Adrenal gland (tissue), 12 donors: Measurements from ENCODE around the gene PHKA1. TPM values are rescaled to one million over a fixed set of nuclear protein-coding genes. Genes with fewer than 3 reads are reported as not detected.

ENCODE experiments used
- DNase-seq, 7 donors: peaks; one replicate each; pipeline ENCODE4 v3.0.0-alpha.2; 2019 to 2020
- H3K27ac ChIP-seq, 5 donors: fragments of 200-600 bp; sonication (generic) in 4 of 5; 1 replicate in 3 of 5; 2 replicates in 2 of 5; pipeline versions ENCODE4 v1.5.1 to v1.8.0; 2016 to 2020; ENCODE audit warnings: mild to moderate bottlenecking in 1 of 5
- H3K27me3 ChIP-seq: fragments of 200-600 bp; 2 replicates; pipeline ENCODE4 v1.8.0; 2021
- H3K36me3 ChIP-seq, 2 donors: fragments of 200-600 bp; replicated peaks in 1 of 2; 1 replicate in 1 of 2; 2 replicates in 1 of 2; pipeline versions ENCODE4 v1.5.1 to v1.8.0; 2018 to 2022
- H3K4me1 ChIP-seq, 2 donors: fragments of 200-600 bp; replicated peaks in 1 of 2; 1 replicate in 1 of 2; 2 replicates in 1 of 2; pipeline versions ENCODE4 v1.5.1 to v1.8.0; 2018 to 2021
- H3K4me3 ChIP-seq, 4 donors: fragments of 200-600 bp; sonication (generic) in 3 of 4; one replicate each; pipeline ENCODE4 v1.5.1; 2016 to 2018
- H3K9me3 ChIP-seq, 3 donors: fragments of 200-600 bp; sonication (generic) in 1 of 3; replicated peaks in 1 of 3; 1 replicate in 2 of 3; 2 replicates in 1 of 3; pipeline versions ENCODE4 v1.5.1 to v1.8.0; 2016 to 2021
- CTCF ChIP-seq, 6 experiments: fragments of 450-650 bp in 4 of 6; fragments of 200-600 bp in 2 of 6; sonication (generic) in 1 of 6; IDR thresholded peaks; 1 replicate in 5 of 6; 2 replicates in 1 of 6; pipeline versions ENCODE4 v1.5.1 to v1.8.0; 2016 to 2021; ENCODE audit warnings: antibody characterized with exemption in 6 of 6, mild to moderate bottlenecking in 2 of 6, moderate library complexity in 1 of 6
- POLR2A ChIP-seq, 2 donors: fragments of 450-650 bp; IDR thresholded peaks; one replicate each; pipeline ENCODE4 v1.6.1; 2017; ENCODE audit warnings: antibody characterized with exemption in 2 of 2, mild to moderate bottlenecking in 2 of 2, moderate library complexity in 1 of 2
- WGBS, 4 donors: extraction: QIAGEN DNeasy Blood & Tissue Kit in 2 of 4; methylation state at CpG; one replicate each; pipeline versions ENCODE4 v1.1.5 to v1.1.7; 2013 to 2017; 5-methylcytosine and 5-hydroxymethylcytosine counted together
- intact Hi-C, 2 donors: fragments of 100-400 bp; cut with DNase I; formaldehyde crosslinking; loops; one replicate each; pipeline versions ENCODE4 v1.14.1 to v1.15.0; 2022 to 2023
- polyA plus RNA-seq, 3 donors: library from polyadenylated mRNA; stranded (reverse); fragments of 200-250 nt in 2 of 3; fragments of 350-450 nt in 1 of 3; fragmentation: Illumina TruSeq in 1 of 3; extraction: RNeasy Lipid Tissue Mini Kit (QIAGEN cat#74804) in 1 of 3; gene quantifications; one replicate each; pipeline ENCODE4 v1.2.3, GENCODE V29; 2013 to 2014
- total RNA-seq, 9 donors: library from RNA; depleted of rRNA in 4 of 9; stranded (reverse); fragments of >200 nt in 4 of 9; fragments of 120-200 nt in 1 of 9; fragmentation: NEBNext Ultra II Directional in 1 of 9; extraction: Animal tissue kit (Norgen Biotek cat#: 25700) in 1 of 9; gene quantifications; one replicate each; pipeline versions ENCODE4 v1.1.0 to v1.2.4, GENCODE V29; 2013 to 2023
- donor health status: healthy with polysubstance abuse.
- donor health status: Bipolar disorder and iron deficiency.
- donor health status: DM: yes; HTN: yes; CAD: no.
- donor health status: DM: no; HTN: no; CAD: no.
- donor health status: DM: no; HTN: no; CAD: no.
- donor health status: DM: yes; HTN: yes; CAD: no.

PHKA1 gene
- total and polyA plus RNA-seq, 12 donors = 11.8 to 46.4 (median 32.5) TPM

- no peak for TF ChIP-seq CTCF (IDR thresholded peaks at IDR 0.05)
- no peak for TF ChIP-seq POLR2A (IDR thresholded peaks at IDR 0.05)
- Histone ChIP-seq H3K9me3 (no peaks in the 10 kb centered on the region), H3K36me3 (no peaks in the 10 kb centered on the region), H3K4me1 (no peaks in the 10 kb centered on the region), H3K4me3 (no peak overlapping the region), H3K27ac (no peak overlapping the region), H3K27me3 (no peaks in the 10 kb centered on the region)
- no peak for DNase-seq
- intact Hi-C loops = no loop called here
These were observed 47.7 kb downstream of the PHKA1 start for GRCh38 chrX:72666451-72666850.

- no peak overlapping the region for H3K4me3 ChIP-seq
- DNase-seq = no peak
- no peaks in the 10 kb centered on the region for H3K4me1 ChIP-seq
- H3K27ac ChIP-seq = no peak overlapping the region
- intact Hi-C loops = no loop called here
- no peaks in the 10 kb centered on the region for H3K36me3 ChIP-seq
- no peaks in the 10 kb centered on the region for H3K9me3 ChIP-seq
- peaks cover 7% of the 10 kb centered on the region for H3K27me3 ChIP-seq
- no peak for TF ChIP-seq POLR2A (IDR thresholded peaks at IDR 0.05)
- TF ChIP-seq CTCF (IDR thresholded peaks at IDR 0.05) = no peak
These were observed 50.4 kb downstream of the PHKA1 start for GRCh38 chrX:72663737-72664136.

- intact Hi-C loops = no loop called here
These were observed 51.9 kb downstream of the PHKA1 start for GRCh38 chrX:72662020-72662747.

GRCh38 chrX:72659723-72660122, 54.4 kb downstream of the PHKA1 start:
- H3K9me3 ChIP-seq = no peaks in the 10 kb centered on the region
- no peak overlapping the region for H3K4me3 ChIP-seq
- peaks cover 11% of the 10 kb centered on the region for H3K27me3 ChIP-seq
- no peak for DNase-seq
- H3K36me3 ChIP-seq = no peaks in the 10 kb centered on the region
- TF ChIP-seq POLR2A (IDR thresholded peaks at IDR 0.05) (no peak), CTCF (IDR thresholded peaks at IDR 0.05) (no peak)
- intact Hi-C loops = no loop called here
- no peak overlapping the region for H3K27ac ChIP-seq
- no peaks in the 10 kb centered on the region for H3K4me1 ChIP-seq

More at GRCh38 chrX:72662020-72662747, 51.9 kb downstream of the PHKA1 start:
- peaks cover 7% of the 10 kb centered on the region for H3K27me3 ChIP-seq
- H3K27ac ChIP-seq = no peak overlapping the region
- H3K36me3 ChIP-seq = no peaks in the 10 kb centered on the region
- no peaks in the 10 kb centered on the region for H3K4me1 ChIP-seq
- H3K4me3 ChIP-seq = no peak overlapping the region
- H3K9me3 ChIP-seq = no peaks in the 10 kb centered on the region
- 37 to 100% (median 79%) methylated on average over 1 to 5 of the region's 5 CpGs for WGBS, 4 donors
- TF ChIP-seq POLR2A (IDR thresholded peaks at IDR 0.05) = no peak
- no peak for TF ChIP-seq CTCF (IDR thresholded peaks at IDR 0.05)
- no peak for DNase-seq
